ENCODE results near the gene EXOSC6.
"Not testable (repeated sequence)": the region's sequence is repeated elsewhere in the genome, so short reads cannot be mapped to it uniquely, and the experiment has no call there.

EXOSC6 gene

GRCh38 chr16:70295634-70296033, 43.9 kb upstream of the EXOSC6 start:
- H2AFZ ChIP-seq (ENCODE audit: low read depth, low read length), result no peak overlapping the region
- H3K79me2 ChIP-seq (ENCODE audit: insufficient read depth, low read length), result no peaks in the 10 kb centered on the region
- H3K27me3 ChIP-seq (ENCODE audit: insufficient read depth, low read length, poor library complexity), result no peaks in the 10 kb centered on the region
- no peak overlapping the region for H3K9ac ChIP-seq (ENCODE audit: low read depth, low read length)
- no peak for DNase-seq
- no peak overlapping the region for H3K4me3 ChIP-seq (ENCODE audit: low read depth in 1 of 2, low read length in 2 of 2)
- H3K36me3 ChIP-seq (ENCODE audit: insufficient read depth, low read length), result no peaks in the 10 kb centered on the region
- peaks cover under 1% of the 10 kb centered on the region; the same call in 1 of the 2 replicates for H3K4me1 ChIP-seq (ENCODE audit: insufficient read depth, low read length)
- no peak for ATAC-seq (ENCODE audit: insufficient read depth, low read depth)
- H3K27ac ChIP-seq (ENCODE audit: low read length), result no peak overlapping the region
- H3K9me3 ChIP-seq (ENCODE audit: insufficient read depth, low read length, severe bottlenecking), result peaks cover 2% of the 10 kb centered on the region
- no peaks in the 10 kb centered on the region for H4K20me1 ChIP-seq (ENCODE audit: insufficient read depth, low read length)
- TF ChIP-seq CTCF (IDR thresholded peaks at IDR 0.05; ENCODE audit: borderline replicate concordance, extremely low read depth, low read length, poor library complexity, severe bottlenecking), result no peak
- TF ChIP-seq EZH2 (IDR thresholded peaks at IDR 0.05; ENCODE audit: borderline replicate concordance, low read depth, low read length, severe bottlenecking), result no peak
- H3K4me2 ChIP-seq (ENCODE audit: insufficient read depth, low read length), result no peak overlapping the region

DNA sequence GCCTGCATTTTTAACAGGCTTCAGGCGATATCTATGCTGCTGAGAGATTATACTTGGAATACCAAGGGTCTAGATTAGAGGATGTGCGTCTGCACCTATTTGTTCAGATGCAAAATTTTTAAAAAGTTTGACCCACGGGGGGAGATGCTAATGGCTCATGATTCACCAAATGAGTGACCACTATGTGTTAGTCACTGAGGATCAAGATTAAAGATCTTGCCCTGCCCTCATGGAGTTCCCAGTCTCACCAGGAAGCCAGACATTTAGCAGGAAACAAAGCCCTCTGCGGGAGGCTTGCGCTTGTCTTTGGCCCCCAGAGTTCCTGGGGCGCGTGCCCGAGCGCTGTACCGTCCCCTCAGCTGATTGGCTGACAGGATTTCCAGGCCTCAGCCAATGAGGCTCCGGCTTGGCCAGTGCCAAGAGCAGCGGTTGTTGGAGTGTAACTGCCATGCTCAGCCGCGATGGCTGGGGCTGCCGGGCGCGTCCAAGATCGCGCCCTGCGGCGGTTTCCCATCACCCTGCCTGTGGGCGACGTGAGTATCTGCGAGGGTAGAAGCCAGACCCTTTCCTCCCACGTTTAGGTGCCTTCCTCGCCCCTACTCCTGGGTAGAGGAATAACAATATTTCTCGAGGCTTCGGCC, 42.8 kb upstream of the EXOSC6 start:
- DNase-seq (no peak), ATAC-seq (ENCODE audit: insufficient read depth, low read depth) (no peak)
- H3K79me2 ChIP-seq (ENCODE audit: insufficient read depth, low read length), result peaks cover 3% of the 10 kb centered on the region; the same call in 1 of the 2 replicates
- H3K4me2 ChIP-seq (ENCODE audit: insufficient read depth, low read length), result no peak overlapping the region
- H3K4me1 ChIP-seq (ENCODE audit: insufficient read depth, low read length), result peaks cover 11% of the 10 kb centered on the region
- H2AFZ ChIP-seq (ENCODE audit: low read depth, low read length), result no peak overlapping the region
- H3K4me3 ChIP-seq (ENCODE audit: low read depth in 1 of 2, low read length in 2 of 2), result no peak overlapping the region
- H4K20me1 ChIP-seq (ENCODE audit: insufficient read depth, low read length), result no peaks in the 10 kb centered on the region
- TF ChIP-seq EZH2 (IDR thresholded peaks at IDR 0.05; ENCODE audit: borderline replicate concordance, low read depth, low read length, severe bottlenecking), result no peak
- no peak for TF ChIP-seq CTCF (IDR thresholded peaks at IDR 0.05; ENCODE audit: borderline replicate concordance, extremely low read depth, low read length, poor library complexity, severe bottlenecking)
- no peaks in the 10 kb centered on the region for H3K36me3 ChIP-seq (ENCODE audit: insufficient read depth, low read length)
- no peaks in the 10 kb centered on the region for H3K27me3 ChIP-seq (ENCODE audit: insufficient read depth, low read length, poor library complexity)
- no peaks in the 10 kb centered on the region for H3K9me3 ChIP-seq (ENCODE audit: insufficient read depth, low read length, severe bottlenecking)
- H3K27ac ChIP-seq (ENCODE audit: low read length), result no peak overlapping the region
- no peak overlapping the region for H3K9ac ChIP-seq (ENCODE audit: low read depth, low read length)

GRCh38 chr16:70292148-70292547, 40.4 kb upstream of the EXOSC6 start:
- not testable (repeated sequence) for H3K9ac ChIP-seq (ENCODE audit: low read depth, low read length); H4K20me1 ChIP-seq (ENCODE audit: insufficient read depth, low read length); ATAC-seq (ENCODE audit: insufficient read depth, low read depth); H3K4me3 ChIP-seq (ENCODE audit: low read depth in 1 of 2, low read length in 2 of 2); H2AFZ ChIP-seq (ENCODE audit: low read depth, low read length); H3K27me3 ChIP-seq (ENCODE audit: insufficient read depth, low read length, poor library complexity); H3K4me2 ChIP-seq (ENCODE audit: insufficient read depth, low read length); H3K9me3 ChIP-seq (ENCODE audit: insufficient read depth, low read length, severe bottlenecking); H3K27ac ChIP-seq (ENCODE audit: low read length); DNase-seq; H3K36me3 ChIP-seq (ENCODE audit: insufficient read depth, low read length)
- H3K4me1 ChIP-seq (ENCODE audit: insufficient read depth, low read length), result peaks cover 24% of the 10 kb centered on the region
- peaks cover 24% of the 10 kb centered on the region for H3K79me2 ChIP-seq (ENCODE audit: insufficient read depth, low read length)

- Histone ChIP-seq H3K4me3 (ENCODE audit: low read depth in 1 of 2, low read length in 2 of 2) (no peak overlapping the region), H3K27me3 (ENCODE audit: insufficient read depth, low read length, poor library complexity) (no peaks in the 10 kb centered on the region), H2AFZ (ENCODE audit: low read depth, low read length) (peak overlapping the region; percentile 55; the same call in 1 of the 2 replicates), H3K36me3 (ENCODE audit: insufficient read depth, low read length) (peaks cover 11% of the 10 kb centered on the region), H3K9me3 (ENCODE audit: insufficient read depth, low read length, severe bottlenecking) (no peaks in the 10 kb centered on the region), H3K79me2 (ENCODE audit: insufficient read depth, low read length) (peaks cover 32% of the 10 kb centered on the region), H3K9ac (ENCODE audit: low read depth, low read length) (no peak overlapping the region), H4K20me1 (ENCODE audit: insufficient read depth, low read length) (0 out of 2 replicates have a peak, but pooled peaks cover 4% of the 10 kb centered on the region), H3K27ac (ENCODE audit: low read length) (peak overlapping the region; percentile 98; the same call in 1 of the 2 replicates), H3K4me2 (ENCODE audit: insufficient read depth, low read length) (no peak overlapping the region), H3K4me1 (ENCODE audit: insufficient read depth, low read length) (peaks cover 30% of the 10 kb centered on the region)
- TF ChIP-seq CTCF (IDR thresholded peaks at IDR 0.05; ENCODE audit: borderline replicate concordance, extremely low read depth, low read length, poor library complexity, severe bottlenecking) (no peak), EZH2 (IDR thresholded peaks at IDR 0.05; ENCODE audit: borderline replicate concordance, low read depth, low read length, severe bottlenecking) (no peak)
- ATAC-seq (ENCODE audit: insufficient read depth, low read depth) (no peak), DNase-seq (no peak)
Measured at GRCh38 chr16:70290949-70291519, 39.3 kb upstream of the EXOSC6 start.

Measured in DND-41 (cell line).